GM23338 (cell line): ENCODE measurements around the gene ZNF385B. TPM values are rescaled to one million over a fixed set of nuclear protein-coding genes. Genes with fewer than 3 reads are reported as not detected.
A peak's percentile ranks its signal among the peaks of the same experiment; 100 is the strongest.

Experiments used
- ATAC-seq: fragments of 200-7000 bp; cut with Tn5 transposase; 3 replicates; pipeline ENCODE4 v1.9.1; 2020
- DNase-seq: peaks from one replicate; pipeline ENCODE4 v3.0.0-alpha.2; 2015; ENCODE audit warnings: low spot score
- H2AFZ ChIP-seq: fragments of 200-600 bp; sonication (generic); 2 replicates; pipeline ENCODE4 v1.8.0; 2016; ENCODE audit warnings: antibody characterized with exemption, mild to moderate bottlenecking, moderate library complexity
- H3F3A ChIP-seq: fragments of 200-600 bp; sonication (generic); replicated peaks from 2 replicates; pipeline ENCODE4 v1.8.0; 2017; ENCODE audit warnings: antibody characterized with exemption, mixed run types, low read depth
- H3K27ac ChIP-seq: fragments of 200-600 bp; sonication (generic); 2 replicates; pipeline ENCODE4 v1.6.1; 2016; ENCODE audit warnings: low read depth
- H3K27me3 ChIP-seq: fragments of 200-600 bp; sonication (generic); 2 replicates; pipeline ENCODE4 v1.8.0; 2016; ENCODE audit warnings: mild to moderate bottlenecking, mixed run types, moderate library complexity; ENCODE audit not compliant: insufficient read depth
- H3K36me3 ChIP-seq: fragments of 200-600 bp; sonication (generic); 2 replicates; pipeline ENCODE4 v1.8.0; 2016; ENCODE audit warnings: mild to moderate bottlenecking; ENCODE audit not compliant: insufficient read depth
- H3K4me1 ChIP-seq: fragments of 200-600 bp; sonication (generic); 2 replicates; pipeline ENCODE4 v1.8.0; 2016; ENCODE audit warnings: mild to moderate bottlenecking, moderate library complexity; ENCODE audit not compliant: insufficient read depth
- H3K4me2 ChIP-seq: fragments of 200-600 bp; sonication (generic); 2 replicates; pipeline ENCODE4 v1.7.1; 2017; ENCODE audit warnings: mixed run types
- H3K4me3 ChIP-seq: fragments of 200-600 bp; sonication (generic); 2 replicates; pipeline ENCODE4 v1.6.1; 2016; ENCODE audit warnings: mixed run types
- H3K79me2 ChIP-seq: fragments of 200-600 bp; sonication (generic); replicated peaks from 2 replicates; pipeline ENCODE4 v1.8.0; 2017; ENCODE audit warnings: mild to moderate bottlenecking; ENCODE audit not compliant: insufficient read depth
- H3K9me2 ChIP-seq: fragments of 200-600 bp; sonication (generic); 2 replicates; pipeline ENCODE4 v1.8.0; 2017; ENCODE audit not compliant: insufficient read depth
- H4K20me1 ChIP-seq: fragments of 200-600 bp; sonication (generic); replicated peaks from 2 replicates; pipeline ENCODE4 v1.8.0; 2017; ENCODE audit warnings: mild to moderate bottlenecking; ENCODE audit not compliant: insufficient read depth
- H3K27ac Mint-ChIP-seq: 2 replicates; pipeline ENCODE4 v1.8.0; 2020; ENCODE audit warnings: inconsistent platforms, mild to moderate bottlenecking, moderate library complexity, mixed read lengths
- H3K27me3 Mint-ChIP-seq: 3 replicates; pipeline ENCODE4 v1.8.0; 2022; ENCODE audit warnings: low read depth, mild to moderate bottlenecking, moderate library complexity, mixed read lengths, inconsistent platforms; ENCODE audit not compliant: insufficient read depth, poor library complexity
- H3K36me3 Mint-ChIP-seq: 3 replicates; pipeline ENCODE4 v1.8.0; 2021; ENCODE audit warnings: low read depth, mild to moderate bottlenecking, inconsistent platforms, moderate library complexity, mixed read lengths
- H3K4me1 Mint-ChIP-seq: 3 replicates; pipeline ENCODE4 v1.8.0; 2020; ENCODE audit warnings: mild to moderate bottlenecking, inconsistent platforms, mixed read lengths
- H3K4me3 Mint-ChIP-seq: 3 replicates; pipeline ENCODE4 v1.8.0; 2021; ENCODE audit warnings: moderate library complexity, mild to moderate bottlenecking, inconsistent platforms, mixed read lengths
- H3K9me3 Mint-ChIP-seq: 3 replicates; pipeline ENCODE4 v1.8.0; 2020; ENCODE audit warnings: moderate library complexity, mild to moderate bottlenecking, inconsistent platforms, mixed read lengths
- CREB1 ChIP-seq: fragments of 250-450 bp; sonication (Bioruptor Pico); IDR thresholded peaks from 2 replicates; pipeline ENCODE4 v1.5.0; 2020; ENCODE audit warnings: low read depth, mild to moderate bottlenecking, moderate library complexity
- EZH2 ChIP-seq: fragments of 200-600 bp; sonication (generic); IDR thresholded peaks from one replicate; pipeline ENCODE4 v1.8.0; 2017; ENCODE audit warnings: antibody characterized with exemption, mild to moderate bottlenecking, low read depth; ENCODE audit not compliant: unreplicated experiment
- NANOG ChIP-seq: IDR thresholded peaks from 2 replicates; pipeline ENCODE4 v1.6.1; 2016; ENCODE audit warnings: antibody characterized with exemption, borderline replicate concordance
- ZNF114 ChIP-seq: fragments of 250-450 bp; sonication (Bioruptor Pico); IDR thresholded peaks from 2 replicates; pipeline ENCODE4 v1.5.0; 2020; ENCODE audit warnings: mild to moderate bottlenecking, moderate library complexity
- ZNF331 ChIP-seq: fragments of 250-450 bp; sonication (Bioruptor Pico); IDR thresholded peaks from 2 replicates; pipeline ENCODE4 v1.5.0; 2020; ENCODE audit warnings: low read depth, mild to moderate bottlenecking, moderate library complexity
- polyA plus RNA-seq: library from polyadenylated mRNA; unstranded; fragments of >200 nt; fragmentation: Nextera tagmentation; extraction: Ambion mirVana; gene quantifications from 2 replicates; pipeline ENCODE4 v1.2.1, GENCODE V29; 2016
- total RNA-seq: library from RNA; depleted of rRNA; stranded (reverse); fragments of >200 nt; shearing (Covaris generic); gene quantifications from 2 replicates; pipeline ENCODE4 v1.2.3, GENCODE V29; 2014
- TF ChIP-seq, protein P1 (sequence below), 2 experiments: fragments of 200-600 bp in 1 of 2; sonication (generic) in 1 of 2; conservative IDR thresholded peaks; 2 replicates each; pipeline versions ENCODE4 v1.5.1 to v1.6.1; 2016 to 2017; ENCODE audit warnings: antibody characterized with exemption in 2 of 2, low read depth in 2 of 2, mild to moderate bottlenecking in 2 of 2, moderate library complexity in 1 of 2

The ZNF385B gene
- total and polyA plus RNA-seq, 2 experiments from 2014 or later, result 1.5 to 4.6 TPM

DNA sequence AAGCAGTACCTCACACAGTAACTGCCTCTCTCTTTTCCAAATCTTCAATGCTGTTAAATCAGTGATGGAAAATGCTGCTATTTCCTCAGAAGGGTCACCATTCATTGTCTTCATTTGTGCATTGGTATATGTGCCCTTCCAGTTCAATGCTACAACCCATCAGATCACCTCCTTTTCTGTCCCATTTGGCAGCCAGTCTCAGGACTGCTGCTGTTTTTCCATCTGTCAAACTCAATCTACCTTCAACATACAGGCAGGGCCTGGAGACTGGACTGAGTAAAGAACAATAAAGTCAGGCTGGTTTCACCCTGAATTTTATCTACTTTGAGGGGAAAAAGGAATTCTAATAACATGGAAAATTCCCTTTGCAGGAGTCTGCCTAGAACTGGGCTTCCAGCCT, 17.9 kb downstream of the ZNF385B start (continued):
- TF ChIP-seq, protein P1, sequence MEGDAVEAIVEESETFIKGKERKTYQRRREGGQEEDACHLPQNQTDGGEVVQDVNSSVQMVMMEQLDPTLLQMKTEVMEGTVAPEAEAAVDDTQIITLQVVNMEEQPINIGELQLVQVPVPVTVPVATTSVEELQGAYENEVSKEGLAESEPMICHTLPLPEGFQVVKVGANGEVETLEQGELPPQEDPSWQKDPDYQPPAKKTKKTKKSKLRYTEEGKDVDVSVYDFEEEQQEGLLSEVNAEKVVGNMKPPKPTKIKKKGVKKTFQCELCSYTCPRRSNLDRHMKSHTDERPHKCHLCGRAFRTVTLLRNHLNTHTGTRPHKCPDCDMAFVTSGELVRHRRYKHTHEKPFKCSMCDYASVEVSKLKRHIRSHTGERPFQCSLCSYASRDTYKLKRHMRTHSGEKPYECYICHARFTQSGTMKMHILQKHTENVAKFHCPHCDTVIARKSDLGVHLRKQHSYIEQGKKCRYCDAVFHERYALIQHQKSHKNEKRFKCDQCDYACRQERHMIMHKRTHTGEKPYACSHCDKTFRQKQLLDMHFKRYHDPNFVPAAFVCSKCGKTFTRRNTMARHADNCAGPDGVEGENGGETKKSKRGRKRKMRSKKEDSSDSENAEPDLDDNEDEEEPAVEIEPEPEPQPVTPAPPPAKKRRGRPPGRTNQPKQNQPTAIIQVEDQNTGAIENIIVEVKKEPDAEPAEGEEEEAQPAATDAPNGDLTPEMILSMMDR (conservative IDR thresholded peaks at IDR 0.05; ENCODE audit: low read depth in 2 of 2), result no peak
- TF ChIP-seq ZNF114 (CRISPR knock-in tag) (no peak), ZNF331 (CRISPR knock-in tag) (no peak)

DNA sequence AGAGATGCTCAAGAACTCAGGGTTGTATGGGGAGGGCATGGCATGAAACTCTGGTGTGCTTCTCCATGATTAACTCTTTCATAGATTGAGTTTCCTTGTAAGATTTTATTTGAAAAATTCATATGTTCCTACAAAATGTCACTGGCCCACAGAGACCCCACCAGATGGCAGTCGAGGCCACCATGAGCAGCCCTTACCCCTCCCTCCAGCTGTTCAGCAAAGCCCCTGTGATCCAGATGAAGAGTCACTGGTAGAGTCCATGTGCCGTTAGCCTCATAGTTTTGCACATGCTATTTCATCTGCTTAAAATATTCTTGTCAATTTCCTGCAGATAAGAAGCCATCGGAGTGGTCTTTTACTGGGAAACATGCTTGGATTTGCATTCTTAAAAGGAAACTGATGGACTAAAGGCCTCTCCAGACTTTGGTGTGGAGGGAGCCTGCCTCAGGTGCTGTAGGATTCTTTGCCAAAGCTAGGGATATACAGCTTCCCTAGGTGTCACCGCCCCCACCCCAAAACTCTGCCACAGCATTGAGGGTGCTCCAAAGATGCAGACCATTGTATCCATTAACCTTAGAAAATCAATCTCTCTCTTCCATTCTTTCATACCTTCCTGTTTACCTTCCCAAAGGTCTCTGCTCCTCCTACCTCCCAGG, 18.8 kb downstream of the ZNF385B start:
- DNase-seq (peak; percentile 68), ATAC-seq (peak; percentile 93)

DNA sequence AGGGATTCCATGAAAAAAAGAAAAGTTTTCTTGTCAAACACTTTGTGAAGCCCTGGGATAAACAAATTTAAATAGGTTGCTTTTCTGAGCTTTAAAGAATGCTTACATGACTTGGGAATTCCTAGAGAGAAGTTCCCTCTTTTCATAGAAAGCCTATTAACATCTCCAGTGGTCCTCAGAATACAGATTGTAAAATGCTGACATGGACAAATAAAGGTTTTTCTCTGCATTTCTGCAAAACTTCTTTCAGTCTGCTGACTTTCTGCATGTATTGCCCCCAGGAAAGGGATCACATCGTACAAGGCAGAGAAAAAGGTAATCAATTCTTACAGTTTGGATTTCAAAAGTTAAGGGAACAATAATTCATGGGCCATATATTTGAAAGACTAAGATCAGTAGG, 20.6 kb downstream of the ZNF385B start:
- no peak overlapping the region for H3K4me2 ChIP-seq
- H3K4me3 ChIP-seq, result no peak overlapping the region
- H3K4me1 Mint-ChIP-seq, result peaks cover 3% of the 10 kb centered on the region
- H3K4me1 ChIP-seq, result no peaks in the 10 kb centered on the region
- H3K4me3 Mint-ChIP-seq, result no peak overlapping the region
- ATAC-seq (no peak), DNase-seq (no peak)
- H3K9me2 ChIP-seq, result no peaks in the 10 kb centered on the region
- H3K36me3 ChIP-seq, result no peaks in the 10 kb centered on the region
- H2AFZ ChIP-seq, result no peak overlapping the region
- no peak overlapping the region for H3K27ac ChIP-seq
- H3K27me3 ChIP-seq, result no peaks in the 10 kb centered on the region
- H4K20me1 ChIP-seq, result no peaks in the 10 kb centered on the region
- H3K27ac Mint-ChIP-seq, result peak overlapping the region; percentile 33; the same call in 1 of the 2 replicates
- no peaks in the 10 kb centered on the region for H3K36me3 Mint-ChIP-seq
- no peaks in the 10 kb centered on the region for H3F3A ChIP-seq
- no peaks in the 10 kb centered on the region for H3K79me2 ChIP-seq
- H3K27me3 Mint-ChIP-seq, result no peaks in the 10 kb centered on the region
- no peaks in the 10 kb centered on the region for H3K9me3 Mint-ChIP-seq
- TF ChIP-seq CREB1 (CRISPR knock-in tag) (no peak), EZH2 (no peak)
- TF ChIP-seq, protein P1 (conservative IDR thresholded peaks at IDR 0.05; ENCODE audit: low read depth in 2 of 2), result no peak

More for the DNA sequence above, 18.8 kb downstream of the ZNF385B start:
- Histone ChIP-seq H3K27ac (no peak overlapping the region), H3K4me3 (no peak overlapping the region), H2AFZ (no peak overlapping the region; the same call in 1 of the 2 replicates), H3K9me2 (no peaks in the 10 kb centered on the region), H3K36me3 (no peaks in the 10 kb centered on the region), H3K79me2 (no peaks in the 10 kb centered on the region), H3K4me1 (no peaks in the 10 kb centered on the region), H4K20me1 (no peaks in the 10 kb centered on the region), H3F3A (no peaks in the 10 kb centered on the region), H3K4me2 (no peak overlapping the region), H3K27me3 (no peaks in the 10 kb centered on the region)
- Mint-ChIP-seq H3K27me3 (no peaks in the 10 kb centered on the region), H3K4me1 (peaks cover 3% of the 10 kb centered on the region), H3K4me3 (no peak overlapping the region), H3K36me3 (no peaks in the 10 kb centered on the region), H3K27ac (no peak overlapping the region), H3K9me3 (no peaks in the 10 kb centered on the region)
- TF ChIP-seq NANOG (no peak), CREB1 (CRISPR knock-in tag) (no peak)
- TF ChIP-seq, protein P1 (conservative IDR thresholded peaks at IDR 0.05; ENCODE audit: low read depth in 2 of 2), result peak; percentile 76 to 81
